CD14-positive monocyte (primary cell): ENCODE measurements around the gene ACKR3. TPM values are rescaled to one million over a fixed set of nuclear protein-coding genes. Genes with fewer than 3 reads are reported as not detected.

Experiments used
- DNase-seq, 3 donors: peaks; one replicate each; pipeline ENCODE4 v3.0.0-alpha.2; 2011 to 2022
- H2AFZ ChIP-seq: 2 replicates; pipeline ENCODE4 v1.6.0; 2012; ENCODE audit warnings: mild to moderate bottlenecking, low read depth, low read length, inconsistent platforms; ENCODE audit not compliant: insufficient read depth, poor library complexity, severe bottlenecking
- H3K27ac ChIP-seq, 2 donors: 1 replicate in 1 of 2; 2 replicates in 1 of 2; pipeline ENCODE4 v1.5.1; 2012 to 2013; ENCODE audit warnings: low read length in 2 of 2, control low read depth in 1 of 2, inconsistent platforms in 1 of 2, low read depth in 1 of 2, mild to moderate bottlenecking in 1 of 2
- H3K27me3 ChIP-seq, 2 donors: one replicate each; pipeline versions ENCODE4 v1.6.0 to v1.6.1; 2011 to 2013; ENCODE audit warnings: low read length in 2 of 2; ENCODE audit not compliant: control insufficient read depth in 2 of 2, insufficient read depth in 2 of 2
- H3K36me3 ChIP-seq, 2 donors: replicated peaks in 1 of 2; 1 replicate in 1 of 2; 2 replicates in 1 of 2; pipeline versions ENCODE4 v1.5.1 to v1.6.1; 2012 to 2013; ENCODE audit warnings: low read length in 2 of 2, control low read depth in 1 of 2, inconsistent platforms in 1 of 2, mild to moderate bottlenecking in 1 of 2; ENCODE audit not compliant: insufficient read depth in 2 of 2, control insufficient read depth in 1 of 2
- H3K4me1 ChIP-seq, 2 donors: 1 replicate in 1 of 2; 2 replicates in 1 of 2; pipeline versions ENCODE4 v1.5.1 to v1.6.1; 2012 to 2013; ENCODE audit warnings: low read length in 2 of 2, control low read depth in 1 of 2, inconsistent platforms in 1 of 2, mild to moderate bottlenecking in 1 of 2, moderate library complexity in 1 of 2; ENCODE audit not compliant: insufficient read depth in 2 of 2, control insufficient read depth in 1 of 2
- H3K4me2 ChIP-seq: replicated peaks from 2 replicates; pipeline ENCODE3; 2012; ENCODE audit warnings: low read length, moderate library complexity, mild to moderate bottlenecking; ENCODE audit not compliant: poor library complexity, severe bottlenecking; ENCODE audit errors: extremely low read depth
- H3K4me3 ChIP-seq, 3 experiments: fragments of 200-600 bp in 1 of 3; sonication (generic) in 1 of 3; replicated peaks in 1 of 3; 1 replicate in 2 of 3; 2 replicates in 1 of 3; pipeline ENCODE4 v1.5.1; 2011 to 2013; ENCODE audit warnings: low read length in 3 of 3, mild to moderate bottlenecking in 3 of 3, control low read depth in 2 of 3, low read depth in 2 of 3, inconsistent platforms in 1 of 3, moderate library complexity in 1 of 3
- H3K79me2 ChIP-seq: 2 replicates; pipeline ENCODE4 v1.6.0; 2012; ENCODE audit warnings: mild to moderate bottlenecking, control low read depth, inconsistent platforms, low read length, moderate library complexity; ENCODE audit not compliant: insufficient read depth
- H3K9ac ChIP-seq: 2 replicates; pipeline ENCODE4 v1.6.0; 2017; ENCODE audit warnings: low read length, mild to moderate bottlenecking; ENCODE audit not compliant: insufficient read depth, poor library complexity, severe bottlenecking
- H3K9me3 ChIP-seq, 2 donors: replicated peaks in 1 of 2; 1 replicate in 1 of 2; 2 replicates in 1 of 2; pipeline versions ENCODE4 v1.5.1 to v1.6.1; 2012 to 2013; ENCODE audit warnings: low read length in 2 of 2, control low read depth in 1 of 2; ENCODE audit not compliant: control insufficient read depth in 1 of 2, insufficient read depth in 1 of 2
- H4K20me1 ChIP-seq: 2 replicates; pipeline ENCODE4 v1.6.0; 2012; ENCODE audit warnings: mild to moderate bottlenecking, low read length, control low read depth, moderate library complexity; ENCODE audit not compliant: insufficient read depth
- H3K27ac Mint-ChIP-seq, 7 donors: one replicate each; pipeline ENCODE4 v1.8.0; 2020; ENCODE audit warnings: mild to moderate bottlenecking in 7 of 7, mixed read lengths in 7 of 7, moderate library complexity in 6 of 7, inconsistent platforms in 2 of 7
- H3K27me3 Mint-ChIP-seq, 3 donors: one replicate each; pipeline ENCODE4 v1.8.0; 2021 to 2022; ENCODE audit warnings: low read depth in 3 of 3, mild to moderate bottlenecking in 3 of 3, mixed read lengths in 3 of 3, moderate library complexity in 3 of 3, inconsistent platforms in 1 of 3
- H3K36me3 Mint-ChIP-seq, 2 donors: one replicate each; pipeline ENCODE4 v1.8.0; 2020; ENCODE audit warnings: mixed read lengths in 2 of 2, inconsistent platforms in 1 of 2, mild to moderate bottlenecking in 1 of 2
- H3K4me1 Mint-ChIP-seq: one replicate; pipeline ENCODE4 v1.8.0; 2020; ENCODE audit warnings: mild to moderate bottlenecking, mixed read lengths
- H3K4me3 Mint-ChIP-seq, 2 donors: one replicate each; pipeline ENCODE4 v1.8.0; 2020; ENCODE audit warnings: mild to moderate bottlenecking in 2 of 2, mixed read lengths in 2 of 2, moderate library complexity in 1 of 2
- H3K9me3 Mint-ChIP-seq, 7 donors: one replicate each; pipeline ENCODE4 v1.8.0; 2020 to 2022; ENCODE audit warnings: mixed read lengths in 7 of 7, mild to moderate bottlenecking in 6 of 7, moderate library complexity in 6 of 7, inconsistent platforms in 2 of 7
- WGBS: methylation state at CpG from one replicate; pipeline ENCODE4 v1.1.5; 2013; ENCODE audit warnings: missing lambda C conversion rate; ENCODE audit not compliant: insufficient coverage; 5-methylcytosine and 5-hydroxymethylcytosine counted together
- intact Hi-C, 2 donors: fragments of 100-400 bp; cut with micrococcal nuclease; formaldehyde crosslinking; loops; one replicate each; pipeline versions ENCODE4 v1.15.0 to v1.15.1; 2023
- polyA plus RNA-seq, 3 donors: library from polyadenylated mRNA; depleted of rRNA in 1 of 3; unstranded in 2 of 3; stranded (reverse) in 1 of 3; fragments of 300-500 nt in 2 of 3; fragments of >200 nt in 1 of 3; fragmentation: Illumina TruSeq in 2 of 3; gene quantifications; 1 replicate in 2 of 3; 2 replicates in 1 of 3; pipeline ENCODE4 v1.2.3, GENCODE V29; 2012 to 2021
- TF ChIP-seq, protein P1 (sequence below): fragments of 200-600 bp; IDR thresholded peaks from one replicate; pipeline ENCODE4 v1.8.0; 2022; ENCODE audit warnings: antibody characterized with exemption, mild to moderate bottlenecking

Gene ACKR3
- polyA plus RNA-seq, 3 donors, result 0.41 to 13.3 (median 0.79) TPM

DNA sequence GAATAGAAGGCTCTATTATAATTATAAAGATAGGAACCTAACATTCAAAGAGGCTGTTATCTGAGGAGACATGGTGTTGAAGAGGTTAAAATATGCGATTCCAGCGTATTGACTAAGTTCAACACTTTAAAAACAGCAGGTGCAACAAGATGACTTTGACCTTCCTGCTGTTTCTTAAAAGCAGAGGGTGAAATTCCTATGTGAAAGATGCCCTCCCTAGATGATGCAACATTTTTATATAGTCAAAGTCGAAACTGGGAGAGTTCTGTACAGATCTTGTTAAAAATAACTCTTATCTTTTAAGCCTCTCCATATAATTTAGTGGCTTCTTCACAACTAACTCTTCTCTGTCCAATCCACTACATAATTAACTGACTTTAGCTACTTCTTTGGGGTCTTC lies 4.4 kb upstream of the ACKR3 start:
- Histone ChIP-seq H2AFZ (no peak overlapping the region), H4K20me1 (no peaks in the 10 kb centered on the region), H3K4me3 (no peak overlapping the region), H3K9me3 (no peaks in the 10 kb centered on the region), H3K27ac (no peak overlapping the region), H3K36me3 (no peaks in the 10 kb centered on the region), H3K4me1 (peaks cover 25 to 37% of the 10 kb centered on the region in 2 donors), H3K79me2 (no peaks in the 10 kb centered on the region), H3K27me3 (no peaks in the 10 kb centered on the region), H3K4me2 (no peak overlapping the region), H3K9ac (no peak overlapping the region)
- intact Hi-C loops, result loop anchor here in 1 of 2 donors (10.0 kb wide), 1 partner anchor 50 kb away; no protein-coding TSS in a partner anchor
- Mint-ChIP-seq H3K36me3 (peaks cover 0 to 4% of the 10 kb centered on the region in 2 donors), H3K4me3 (no peak overlapping the region), H3K4me1 (peaks cover 42% of the 10 kb centered on the region), H3K27me3 (peaks cover 5 to 15% (median 7%) of the 10 kb centered on the region in 3 donors), H3K9me3 (peaks cover 0 to 4% (median 1%) of the 10 kb centered on the region in 7 donors), H3K27ac (no peak overlapping the region)
- no peak for DNase-seq
- no CpG with 5 or more reads among the region's 3 CpGs for WGBS
- TF ChIP-seq, protein P1, sequence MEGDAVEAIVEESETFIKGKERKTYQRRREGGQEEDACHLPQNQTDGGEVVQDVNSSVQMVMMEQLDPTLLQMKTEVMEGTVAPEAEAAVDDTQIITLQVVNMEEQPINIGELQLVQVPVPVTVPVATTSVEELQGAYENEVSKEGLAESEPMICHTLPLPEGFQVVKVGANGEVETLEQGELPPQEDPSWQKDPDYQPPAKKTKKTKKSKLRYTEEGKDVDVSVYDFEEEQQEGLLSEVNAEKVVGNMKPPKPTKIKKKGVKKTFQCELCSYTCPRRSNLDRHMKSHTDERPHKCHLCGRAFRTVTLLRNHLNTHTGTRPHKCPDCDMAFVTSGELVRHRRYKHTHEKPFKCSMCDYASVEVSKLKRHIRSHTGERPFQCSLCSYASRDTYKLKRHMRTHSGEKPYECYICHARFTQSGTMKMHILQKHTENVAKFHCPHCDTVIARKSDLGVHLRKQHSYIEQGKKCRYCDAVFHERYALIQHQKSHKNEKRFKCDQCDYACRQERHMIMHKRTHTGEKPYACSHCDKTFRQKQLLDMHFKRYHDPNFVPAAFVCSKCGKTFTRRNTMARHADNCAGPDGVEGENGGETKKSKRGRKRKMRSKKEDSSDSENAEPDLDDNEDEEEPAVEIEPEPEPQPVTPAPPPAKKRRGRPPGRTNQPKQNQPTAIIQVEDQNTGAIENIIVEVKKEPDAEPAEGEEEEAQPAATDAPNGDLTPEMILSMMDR, result no peak

- Histone ChIP-seq H3K4me2 (no peak overlapping the region), H3K36me3 (no peaks in the 10 kb centered on the region), H3K9ac (no peak overlapping the region), H3K4me1 (peaks cover 32 to 44% of the 10 kb centered on the region in 2 donors), H3K79me2 (no peaks in the 10 kb centered on the region), H2AFZ (no peak overlapping the region), H3K9me3 (no peaks in the 10 kb centered on the region), H3K27ac (no peak overlapping the region), H3K27me3 (no peaks in the 10 kb centered on the region), H3K4me3 (no peak overlapping the region), H4K20me1 (no peaks in the 10 kb centered on the region)
- peaks cover 0 to 4% of the 10 kb centered on the region in 2 donors for H3K36me3 Mint-ChIP-seq
- peaks cover 0 to 4% (median 1%) of the 10 kb centered on the region in 7 donors for H3K9me3 Mint-ChIP-seq
- TF ChIP-seq, protein P1, result no peak
- H3K4me3 Mint-ChIP-seq, result no peak overlapping the region
- DNase-seq, result no peak
- peaks cover 49% of the 10 kb centered on the region for H3K4me1 Mint-ChIP-seq
- intact Hi-C loops, result loop anchor here in 1 of 2 donors (10.0 kb wide), 1 partner anchor 51 kb away; no protein-coding TSS in a partner anchor
- H3K27ac Mint-ChIP-seq, result no peak overlapping the region
- 94% methylated on average over 13 of the region's 17 CpGs for WGBS
- peaks cover 7 to 15% (median 7%) of the 10 kb centered on the region in 3 donors for H3K27me3 Mint-ChIP-seq
Observed at GRCh38 chr2:236565879-236566402, 3.7 kb upstream of the ACKR3 start.
